DND-41 (cell line): ENCODE data around the gene PDZRN4.

ENCODE experiments used
- ATAC-seq: fragments of 200-7000 bp; cut with Tn5 transposase; 3 replicates; pipeline ENCODE4 v1.9.1; 2021; ENCODE audit warnings: low read depth; ENCODE audit not compliant: insufficient read depth
- DNase-seq: peaks from one replicate; pipeline ENCODE4 v3.0.0-alpha.2; 2020
- H2AFZ ChIP-seq: 2 replicates; pipeline ENCODE4 v1.6.0; 2012; ENCODE audit warnings: low read depth, low read length
- H3K27ac ChIP-seq: 2 replicates; pipeline ENCODE4 v1.5.1; 2012; ENCODE audit warnings: low read length, inconsistent platforms
- H3K27me3 ChIP-seq: fragments of 200-600 bp; sonication (generic); 2 replicates; pipeline ENCODE4 v1.6.0; 2012; ENCODE audit warnings: low read length, mild to moderate bottlenecking, inconsistent platforms; ENCODE audit not compliant: insufficient read depth, poor library complexity
- H3K36me3 ChIP-seq: 2 replicates; pipeline ENCODE4 v1.5.1; 2012; ENCODE audit warnings: low read length, inconsistent platforms; ENCODE audit not compliant: insufficient read depth
- H3K4me1 ChIP-seq: 2 replicates; pipeline ENCODE4 v1.5.1; 2012; ENCODE audit warnings: mild to moderate bottlenecking, low read length; ENCODE audit not compliant: insufficient read depth
- H3K4me2 ChIP-seq: 2 replicates; pipeline ENCODE4 v1.6.0; 2012; ENCODE audit warnings: mild to moderate bottlenecking, moderate library complexity, low read length, inconsistent platforms; ENCODE audit not compliant: insufficient read depth
- H3K4me3 ChIP-seq, 2 experiments: fragments of 200-600 bp in 1 of 2; shearing (Covaris generic) in 1 of 2; 2 replicates each; pipeline ENCODE4 v1.5.1; 2012 to 2016; ENCODE audit warnings: inconsistent platforms in 2 of 2, low read length in 2 of 2, mild to moderate bottlenecking in 2 of 2, low read depth in 1 of 2, moderate library complexity in 1 of 2
- H3K79me2 ChIP-seq: 2 replicates; pipeline ENCODE4 v1.6.0; 2012; ENCODE audit warnings: low read length, inconsistent platforms; ENCODE audit not compliant: insufficient read depth
- H3K9ac ChIP-seq: 2 replicates; pipeline ENCODE4 v1.6.0; 2012; ENCODE audit warnings: low read depth, mild to moderate bottlenecking, inconsistent platforms, low read length, moderate library complexity
- H3K9me3 ChIP-seq: 2 replicates; pipeline ENCODE4 v1.5.1; 2012; ENCODE audit warnings: low read length, moderate library complexity, mild to moderate bottlenecking, inconsistent platforms; ENCODE audit not compliant: insufficient read depth, severe bottlenecking
- H4K20me1 ChIP-seq: 2 replicates; pipeline ENCODE4 v1.6.0; 2012; ENCODE audit warnings: low read length; ENCODE audit not compliant: insufficient read depth
- EZH2 ChIP-seq: IDR thresholded peaks from 3 replicates; pipeline ENCODE4 v1.6.1; 2012; ENCODE audit warnings: borderline replicate concordance, low read depth, mild to moderate bottlenecking, moderate library complexity, low read length, inconsistent platforms; ENCODE audit not compliant: severe bottlenecking
- TF ChIP-seq, protein P1 (sequence below): IDR thresholded peaks from 2 replicates; pipeline ENCODE4 v1.5.1; 2012; ENCODE audit warnings: borderline replicate concordance, low read length, moderate library complexity, mild to moderate bottlenecking; ENCODE audit not compliant: poor library complexity, severe bottlenecking; ENCODE audit errors: extremely low read depth

The PDZRN4 gene

DNA sequence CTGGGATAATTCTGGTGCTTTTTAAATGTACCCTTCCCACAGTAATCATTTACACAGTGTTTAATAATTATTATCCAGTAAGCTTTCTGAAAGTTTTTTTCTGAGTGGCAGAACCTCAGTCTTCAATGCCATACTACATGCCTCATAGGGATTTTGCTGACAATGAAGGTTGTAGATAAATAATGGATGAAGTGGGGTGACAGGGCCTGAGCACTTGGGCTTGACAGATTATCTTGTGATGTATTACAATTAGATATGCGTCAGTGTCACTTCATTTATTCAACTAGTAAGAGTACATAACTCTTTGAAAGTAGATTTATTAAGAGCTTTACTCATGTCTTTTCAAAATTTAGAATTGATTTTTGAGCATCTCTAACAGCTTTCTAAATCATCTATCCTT, 176.1 kb downstream of the PDZRN4 start:
- Histone ChIP-seq H3K4me3 (no peak overlapping the region), H3K27me3 (no peaks in the 10 kb centered on the region), H3K27ac (no peak overlapping the region), H3K9ac (no peak overlapping the region), H2AFZ (no peak overlapping the region), H4K20me1 (no peaks in the 10 kb centered on the region), H3K79me2 (no peaks in the 10 kb centered on the region), H3K4me1 (no peaks in the 10 kb centered on the region), H3K36me3 (no peaks in the 10 kb centered on the region), H3K4me2 (no peak overlapping the region), H3K9me3 (no peaks in the 10 kb centered on the region)
- no peak for DNase-seq
- ATAC-seq, result no peak
- TF ChIP-seq, protein P1, sequence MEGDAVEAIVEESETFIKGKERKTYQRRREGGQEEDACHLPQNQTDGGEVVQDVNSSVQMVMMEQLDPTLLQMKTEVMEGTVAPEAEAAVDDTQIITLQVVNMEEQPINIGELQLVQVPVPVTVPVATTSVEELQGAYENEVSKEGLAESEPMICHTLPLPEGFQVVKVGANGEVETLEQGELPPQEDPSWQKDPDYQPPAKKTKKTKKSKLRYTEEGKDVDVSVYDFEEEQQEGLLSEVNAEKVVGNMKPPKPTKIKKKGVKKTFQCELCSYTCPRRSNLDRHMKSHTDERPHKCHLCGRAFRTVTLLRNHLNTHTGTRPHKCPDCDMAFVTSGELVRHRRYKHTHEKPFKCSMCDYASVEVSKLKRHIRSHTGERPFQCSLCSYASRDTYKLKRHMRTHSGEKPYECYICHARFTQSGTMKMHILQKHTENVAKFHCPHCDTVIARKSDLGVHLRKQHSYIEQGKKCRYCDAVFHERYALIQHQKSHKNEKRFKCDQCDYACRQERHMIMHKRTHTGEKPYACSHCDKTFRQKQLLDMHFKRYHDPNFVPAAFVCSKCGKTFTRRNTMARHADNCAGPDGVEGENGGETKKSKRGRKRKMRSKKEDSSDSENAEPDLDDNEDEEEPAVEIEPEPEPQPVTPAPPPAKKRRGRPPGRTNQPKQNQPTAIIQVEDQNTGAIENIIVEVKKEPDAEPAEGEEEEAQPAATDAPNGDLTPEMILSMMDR, result no peak
- TF ChIP-seq EZH2, result no peak

- H3K36me3 ChIP-seq, result no peaks in the 10 kb centered on the region
- H4K20me1 ChIP-seq, result no peaks in the 10 kb centered on the region
- no peak overlapping the region for H3K27ac ChIP-seq
- H2AFZ ChIP-seq, result no peak overlapping the region
- no peak overlapping the region for H3K9ac ChIP-seq
- H3K27me3 ChIP-seq, result no peaks in the 10 kb centered on the region
- no peak overlapping the region for H3K4me3 ChIP-seq
- no peaks in the 10 kb centered on the region for H3K4me1 ChIP-seq
- TF ChIP-seq EZH2, result no peak
- TF ChIP-seq, protein P1, result no peak
- no peak for ATAC-seq
- no peaks in the 10 kb centered on the region for H3K9me3 ChIP-seq
- no peaks in the 10 kb centered on the region for H3K79me2 ChIP-seq
- DNase-seq, result no peak
- no peak overlapping the region for H3K4me2 ChIP-seq
These were observed 177.6 kb downstream of the PDZRN4 start for GRCh38 chr12:41365653-41366171.

DNA sequence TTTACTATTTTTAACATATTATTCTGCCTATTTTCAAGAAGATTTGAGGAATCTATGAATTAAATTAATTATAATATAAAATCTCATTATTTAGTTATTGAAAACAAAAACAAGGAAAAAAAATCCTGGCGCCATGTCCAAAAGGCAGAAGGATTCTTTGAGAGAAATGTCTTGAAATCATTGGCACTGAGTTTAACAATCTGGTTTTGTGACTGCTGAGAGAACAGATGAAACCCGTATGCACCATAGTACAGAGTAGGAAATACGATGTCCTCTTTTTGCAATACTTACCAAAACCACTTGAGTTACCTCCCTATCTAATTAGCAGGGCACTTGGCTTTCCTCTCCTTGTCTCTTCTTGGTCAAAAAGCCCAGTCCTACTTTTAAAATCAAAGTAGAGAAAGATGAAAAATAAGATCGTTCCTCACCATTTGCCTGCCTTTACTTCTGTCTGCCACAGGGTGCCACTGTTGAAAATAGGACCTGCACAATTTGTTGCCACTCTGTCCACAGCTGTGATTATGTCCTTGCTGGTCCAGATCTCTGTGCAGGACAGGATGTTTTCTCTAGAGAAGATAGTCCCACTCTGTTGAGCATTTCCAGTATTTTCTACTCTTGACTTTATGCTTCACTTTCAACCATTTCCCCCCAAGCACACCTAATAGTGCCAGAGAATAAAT, 179.7 kb downstream of the PDZRN4 start:
- no peak for DNase-seq
- Histone ChIP-seq H3K36me3 (no peaks in the 10 kb centered on the region), H3K79me2 (no peaks in the 10 kb centered on the region), H3K27me3 (no peaks in the 10 kb centered on the region), H3K9ac (no peak overlapping the region), H3K4me2 (no peak overlapping the region), H2AFZ (no peak overlapping the region), H3K27ac (no peak overlapping the region), H4K20me1 (no peaks in the 10 kb centered on the region), H3K9me3 (no peaks in the 10 kb centered on the region), H3K4me3 (no peak overlapping the region), H3K4me1 (no peaks in the 10 kb centered on the region)
- ATAC-seq, result no peak
- TF ChIP-seq, protein P1, result peak; percentile 43
- TF ChIP-seq EZH2, result no peak
